Upper lobe of right lung (tissue), 1 donor: ENCODE measurements around the gene FAM78A. TPM values are rescaled to one million over a fixed set of nuclear protein-coding genes. Genes with fewer than 3 reads are reported as not detected.
"Not testable (repeated sequence)": the region's sequence is repeated elsewhere in the genome, so short reads cannot be mapped to it uniquely, and the experiment has no call there.

ENCODE experiments used
- ATAC-seq: fragments of 200-7000 bp; cut with Tn5 transposase; one replicate; pipeline ENCODE4 v1.9.1; 2020; ENCODE audit warnings: mild to moderate bottlenecking, moderate library complexity
- DNase-seq: peaks from one replicate; pipeline ENCODE4 v3.0.0-alpha.2; 2020
- H3K27ac ChIP-seq: fragments of 200-600 bp; one replicate; pipeline ENCODE4 v1.8.0; 2022
- H3K27me3 ChIP-seq: fragments of 200-600 bp; one replicate; pipeline ENCODE4 v1.8.0; 2022; ENCODE audit warnings: mild to moderate bottlenecking
- H3K36me3 ChIP-seq: fragments of 200-600 bp; one replicate; pipeline ENCODE4 v1.8.0; 2022
- H3K4me1 ChIP-seq: fragments of 200-600 bp; one replicate; pipeline ENCODE4 v1.8.0; 2022
- H3K4me3 ChIP-seq: fragments of 200-600 bp; one replicate; pipeline ENCODE4 v1.8.0; 2022; ENCODE audit warnings: mild to moderate bottlenecking
- H3K9me3 ChIP-seq: fragments of 200-600 bp; one replicate; pipeline ENCODE4 v1.8.0; 2022
- intact Hi-C: fragments of 100-400 bp; cut with DNase I; formaldehyde crosslinking; loops from one replicate; pipeline ENCODE4 v1.11.0; 2022
- total RNA-seq: library from RNA; stranded (reverse); fragmentation: NEBNext Ultra II Directional; extraction: Animal tissue kit (Norgen Biotek cat#: 25700); gene quantifications from one replicate; pipeline ENCODE4 v1.2.1, GENCODE V29; 2021
- TF ChIP-seq, protein P1 (sequence below): fragments of 200-600 bp; IDR thresholded peaks from one replicate; pipeline ENCODE4 v1.8.0; 2022; ENCODE audit warnings: antibody characterized with exemption
- donor health status: DM: no; HTN: yes; CAD: no; lungs with severe emphysema.

The FAM78A gene
- total RNA-seq, 1 donor from 2014 or later, result 14.8 TPM

DNA sequence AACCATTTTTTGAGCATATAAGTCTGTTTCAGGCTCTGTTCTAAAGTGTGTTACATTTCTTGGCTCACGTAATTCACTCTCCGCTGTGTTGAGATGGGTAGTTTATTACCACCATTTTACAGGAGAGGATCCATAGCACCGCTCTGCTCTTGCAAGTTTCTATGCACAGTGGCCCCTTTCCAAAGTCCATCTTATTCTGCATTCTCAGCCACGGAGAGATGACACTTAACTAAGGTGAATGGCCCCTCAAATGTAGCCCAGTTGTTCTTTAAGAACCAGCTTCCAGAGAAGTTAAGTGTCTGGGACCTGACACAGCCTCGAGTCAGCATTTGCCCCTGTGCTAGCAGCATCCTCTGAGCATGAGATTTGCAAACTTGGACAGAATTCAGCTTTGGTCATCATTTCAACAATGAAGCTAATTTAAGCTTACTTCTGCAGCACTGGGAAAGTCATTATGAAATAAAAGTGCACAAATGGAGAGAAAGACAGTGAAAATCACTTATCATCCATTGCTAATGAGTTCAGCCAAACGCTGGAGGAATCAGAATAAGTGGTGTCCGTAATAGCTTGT, 61.9 kb downstream of the FAM78A start:
- Histone ChIP-seq H3K4me1 (no peaks in the 10 kb centered on the region), H3K27me3 (no peaks in the 10 kb centered on the region), H3K4me3 (no peak overlapping the region), H3K9me3 (peaks cover 5% of the 10 kb centered on the region), H3K36me3 (peaks cover 16% of the 10 kb centered on the region), H3K27ac (no peak overlapping the region)
- ATAC-seq, result no peak
- TF ChIP-seq, protein P1, sequence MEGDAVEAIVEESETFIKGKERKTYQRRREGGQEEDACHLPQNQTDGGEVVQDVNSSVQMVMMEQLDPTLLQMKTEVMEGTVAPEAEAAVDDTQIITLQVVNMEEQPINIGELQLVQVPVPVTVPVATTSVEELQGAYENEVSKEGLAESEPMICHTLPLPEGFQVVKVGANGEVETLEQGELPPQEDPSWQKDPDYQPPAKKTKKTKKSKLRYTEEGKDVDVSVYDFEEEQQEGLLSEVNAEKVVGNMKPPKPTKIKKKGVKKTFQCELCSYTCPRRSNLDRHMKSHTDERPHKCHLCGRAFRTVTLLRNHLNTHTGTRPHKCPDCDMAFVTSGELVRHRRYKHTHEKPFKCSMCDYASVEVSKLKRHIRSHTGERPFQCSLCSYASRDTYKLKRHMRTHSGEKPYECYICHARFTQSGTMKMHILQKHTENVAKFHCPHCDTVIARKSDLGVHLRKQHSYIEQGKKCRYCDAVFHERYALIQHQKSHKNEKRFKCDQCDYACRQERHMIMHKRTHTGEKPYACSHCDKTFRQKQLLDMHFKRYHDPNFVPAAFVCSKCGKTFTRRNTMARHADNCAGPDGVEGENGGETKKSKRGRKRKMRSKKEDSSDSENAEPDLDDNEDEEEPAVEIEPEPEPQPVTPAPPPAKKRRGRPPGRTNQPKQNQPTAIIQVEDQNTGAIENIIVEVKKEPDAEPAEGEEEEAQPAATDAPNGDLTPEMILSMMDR, result no peak
- DNase-seq, result no peak
- intact Hi-C loops, result no loop called here

- ATAC-seq, H3K27ac ChIP-seq: not testable (repeated sequence)
Measured at GRCh38 chr9:131211920-131212319, 64.4 kb downstream of the FAM78A start.

More at GRCh38 chr9:131211920-131212319, 64.4 kb downstream of the FAM78A start:
- H3K9me3 ChIP-seq, DNase-seq, H3K4me3 ChIP-seq, intact Hi-C loops, H3K27me3 ChIP-seq, H3K4me1 ChIP-seq: not testable (repeated sequence)
- peaks cover 21% of the 10 kb centered on the region for H3K36me3 ChIP-seq

Other genes starting within 250 kb of the FAM78A start
- 12.3 TPM for gene AIF1L, start 180.0 kb downstream of the FAM78A start, total RNA-seq
- 52.2 TPM for gene NUP214, start 150.9 kb downstream of the FAM78A start, total RNA-seq
- gene PLPP7, start 13.2 kb upstream of the FAM78A start, total RNA-seq, result 1.5 TPM
- 190 TPM for gene PRRC2B, start 117.6 kb upstream of the FAM78A start, total RNA-seq
- gene POMT1, start 226.4 kb upstream of the FAM78A start, total RNA-seq, result 25.2 TPM